GM19455 (cell line): ENCODE measurements around the gene SVBP.
"Not testable (repeated sequence)": the region's sequence is repeated elsewhere in the genome, so short reads cannot be mapped to it uniquely, and the experiment has no call there.

Source experiments
- ATAC-seq: cut with Tn5 transposase; IDR thresholded peaks from one replicate; pipeline ENCODE4 v1.9.1; 2021; ENCODE audit not compliant: unreplicated experiment

SVBP gene

GRCh38 chr1:42841440-42842147 lies 24.4 kb upstream of the SVBP start:
- ATAC-seq = no peak

- ATAC-seq = no peak
Measured at GRCh38 chr1:42841010-42841409, 23.8 kb upstream of the SVBP start.

- ATAC-seq = no peak
Measured at GRCh38 chr1:42838482-42839190, 21.4 kb upstream of the SVBP start.

GRCh38 chr1:42837709-42838108 lies 20.5 kb upstream of the SVBP start:
- no peak for ATAC-seq

GRCh38 chr1:42835422-42835821 lies 18.2 kb upstream of the SVBP start:
- no peak for ATAC-seq

- ATAC-seq = no peak
Measured at GRCh38 chr1:42834803-42835202, 17.6 kb upstream of the SVBP start.

GRCh38 chr1:42833981-42834380 lies 16.8 kb upstream of the SVBP start:
- no peak for ATAC-seq

- no peak for ATAC-seq
Measured at GRCh38 chr1:42832641-42833240, 15.5 kb upstream of the SVBP start.

GRCh38 chr1:42831273-42831672 lies 14.1 kb upstream of the SVBP start:
- no peak for ATAC-seq

GRCh38 chr1:42830631-42831030 lies 13.4 kb upstream of the SVBP start:
- ATAC-seq = no peak

GRCh38 chr1:42825036-42825851 lies 8.0 kb upstream of the SVBP start:
- ATAC-seq = no peak

- ATAC-seq = no peak
Measured at GRCh38 chr1:42824481-42825035, 7.4 kb upstream of the SVBP start.

- ATAC-seq = no peak
Measured at GRCh38 chr1:42822800-42823392, 5.7 kb upstream of the SVBP start.

GRCh38 chr1:42821690-42822089 lies 4.5 kb upstream of the SVBP start:
- ATAC-seq = no peak

GRCh38 chr1:42820813-42821212 lies 3.6 kb upstream of the SVBP start:
- ATAC-seq = no peak

GRCh38 chr1:42817976-42818375 lies 779 bp upstream of the SVBP start:
- ATAC-seq = no peak

GRCh38 chr1:42817440-42817767 lies 207 bp upstream of the SVBP start:
- peak; percentile 6 for ATAC-seq

GRCh38 chr1:42815941-42816584 lies 1.1 kb downstream of the SVBP start:
- ATAC-seq = no peak

GRCh38 chr1:42814815-42815214 lies 2.4 kb downstream of the SVBP start:
- ATAC-seq = not testable (repeated sequence)

GRCh38 chr1:42807056-42807668 lies 10.0 kb downstream of the SVBP start:
- no peak for ATAC-seq
